ENCODE results near the gene TWNK.

TWNK gene

GRCh38 chr10:101014966-101015581 lies 27.7 kb downstream of the TWNK start:
- H3K4me2 ChIP-seq (ENCODE audit: insufficient read depth, low read length) = no peak overlapping the region
- H3K9me3 ChIP-seq (ENCODE audit: insufficient read depth, low read length, severe bottlenecking) = no peaks in the 10 kb centered on the region
- no peak overlapping the region for H3K4me3 ChIP-seq (ENCODE audit: low read depth in 1 of 2, low read length in 2 of 2)
- DNase-seq = no peak
- H3K27ac ChIP-seq (ENCODE audit: low read length) = no peak overlapping the region
- H3K36me3 ChIP-seq (ENCODE audit: insufficient read depth, low read length) = no peaks in the 10 kb centered on the region
- ATAC-seq (ENCODE audit: insufficient read depth, low read depth) = no peak
- no peaks in the 10 kb centered on the region for H3K79me2 ChIP-seq (ENCODE audit: insufficient read depth, low read length)
- peaks cover 7% of the 10 kb centered on the region; the same call in 1 of the 2 replicates for H3K4me1 ChIP-seq (ENCODE audit: insufficient read depth, low read length)
- TF ChIP-seq EZH2 (IDR thresholded peaks at IDR 0.05; ENCODE audit: borderline replicate concordance, low read depth, low read length, severe bottlenecking) (no peak), CTCF (IDR thresholded peaks at IDR 0.05; ENCODE audit: borderline replicate concordance, extremely low read depth, low read length, poor library complexity, severe bottlenecking) (no peak)
- H3K27me3 ChIP-seq (ENCODE audit: insufficient read depth, low read length, poor library complexity) = peaks cover 4% of the 10 kb centered on the region
- no peak overlapping the region for H3K9ac ChIP-seq (ENCODE audit: low read depth, low read length)
- no peak overlapping the region for H2AFZ ChIP-seq (ENCODE audit: low read depth, low read length)
- H4K20me1 ChIP-seq (ENCODE audit: insufficient read depth, low read length) = peaks cover 7% of the 10 kb centered on the region

GRCh38 chr10:101015582-101015973 lies 28.2 kb downstream of the TWNK start:
- TF ChIP-seq EZH2 (IDR thresholded peaks at IDR 0.05; ENCODE audit: borderline replicate concordance, low read depth, low read length, severe bottlenecking) = no peak
- no peak for TF ChIP-seq CTCF (IDR thresholded peaks at IDR 0.05; ENCODE audit: borderline replicate concordance, extremely low read depth, low read length, poor library complexity, severe bottlenecking)
- Histone ChIP-seq H3K36me3 (ENCODE audit: insufficient read depth, low read length) (no peaks in the 10 kb centered on the region), H3K9me3 (ENCODE audit: insufficient read depth, low read length, severe bottlenecking) (no peaks in the 10 kb centered on the region), H4K20me1 (ENCODE audit: insufficient read depth, low read length) (peaks cover 7% of the 10 kb centered on the region), H2AFZ (ENCODE audit: low read depth, low read length) (no peak overlapping the region), H3K27me3 (ENCODE audit: insufficient read depth, low read length, poor library complexity) (peaks cover 4% of the 10 kb centered on the region), H3K4me2 (ENCODE audit: insufficient read depth, low read length) (no peak overlapping the region), H3K79me2 (ENCODE audit: insufficient read depth, low read length) (no peaks in the 10 kb centered on the region), H3K4me3 (ENCODE audit: low read depth in 1 of 2, low read length in 2 of 2) (no peak overlapping the region), H3K27ac (ENCODE audit: low read length) (no peak overlapping the region), H3K4me1 (ENCODE audit: insufficient read depth, low read length) (peaks cover 7% of the 10 kb centered on the region; the same call in 1 of the 2 replicates), H3K9ac (ENCODE audit: low read depth, low read length) (no peak overlapping the region)
- DNase-seq (no peak), ATAC-seq (ENCODE audit: insufficient read depth, low read depth) (no peak)

- Histone ChIP-seq H3K4me1 (ENCODE audit: insufficient read depth, low read length) (peaks cover 7% of the 10 kb centered on the region; the same call in 1 of the 2 replicates), H3K27ac (ENCODE audit: low read length) (no peak overlapping the region), H3K36me3 (ENCODE audit: insufficient read depth, low read length) (no peaks in the 10 kb centered on the region), H3K4me3 (ENCODE audit: low read depth in 1 of 2, low read length in 2 of 2) (no peak overlapping the region), H3K4me2 (ENCODE audit: insufficient read depth, low read length) (no peak overlapping the region), H3K9me3 (ENCODE audit: insufficient read depth, low read length, severe bottlenecking) (no peaks in the 10 kb centered on the region), H3K9ac (ENCODE audit: low read depth, low read length) (no peak overlapping the region), H2AFZ (ENCODE audit: low read depth, low read length) (no peak overlapping the region), H3K27me3 (ENCODE audit: insufficient read depth, low read length, poor library complexity) (peaks cover 4% of the 10 kb centered on the region), H4K20me1 (ENCODE audit: insufficient read depth, low read length) (peaks cover 7% of the 10 kb centered on the region), H3K79me2 (ENCODE audit: insufficient read depth, low read length) (no peaks in the 10 kb centered on the region)
- no peak for ATAC-seq (ENCODE audit: insufficient read depth, low read depth)
- DNase-seq = no peak
- TF ChIP-seq CTCF (IDR thresholded peaks at IDR 0.05; ENCODE audit: borderline replicate concordance, extremely low read depth, low read length, poor library complexity, severe bottlenecking) (no peak), EZH2 (IDR thresholded peaks at IDR 0.05; ENCODE audit: borderline replicate concordance, low read depth, low read length, severe bottlenecking) (no peak)
These were observed 29.5 kb downstream of the TWNK start for GRCh38 chr10:101016814-101017213.

Data from DND-41 (cell line).